Activated CD4-positive, alpha-beta T cell treated with anti-CD3 and anti-CD28 coated beads for 36 hours (primary cell): Measurements from ENCODE around the gene GRB2. TPM values are rescaled to one million over a fixed set of nuclear protein-coding genes. Genes with fewer than 3 reads are reported as not detected.
"Not testable (repeated sequence)": the region's sequence is repeated elsewhere in the genome, so short reads cannot be mapped to it uniquely, and the experiment has no call there.

ENCODE experiments used
- ATAC-seq: fragments of 200-7000 bp; cut with Tn5 transposase; one replicate; pipeline ENCODE4 v1.10.0; 2021; ENCODE audit warnings: mild to moderate bottlenecking, moderate library complexity
- CTCF ChIA-PET: fragments of 350-600 bp; sonication (Branson Sonifier 250); formaldehyde crosslinking; loops from one replicate; lab custom pipeline; 2021; ENCODE audit warnings: antibody characterized with exemption; lab: Charles Lee
- POLR2A ChIA-PET: fragments of 350-600 bp; sonication (Branson Sonifier 250); formaldehyde crosslinking; loops from one replicate; lab custom pipeline; 2021; ENCODE audit warnings: antibody characterized with exemption, inconsistent platforms; lab: Charles Lee
- DNase-seq: peaks from one replicate; pipeline ENCODE4 v3.0.0-alpha.2; 2020
- H3K27ac Mint-ChIP-seq: one replicate; pipeline ENCODE4 v1.8.0; 2021; ENCODE audit warnings: mixed read lengths
- H3K27me3 Mint-ChIP-seq: one replicate; pipeline ENCODE4 v1.8.0; 2021; ENCODE audit warnings: mixed read lengths
- H3K36me3 Mint-ChIP-seq: one replicate; pipeline ENCODE4 v1.8.0; 2021; ENCODE audit warnings: low read depth, mixed read lengths
- H3K4me1 Mint-ChIP-seq: one replicate; pipeline ENCODE4 v1.8.0; 2021; ENCODE audit warnings: mixed read lengths
- H3K4me3 Mint-ChIP-seq: one replicate; pipeline ENCODE4 v1.8.0; 2021; ENCODE audit warnings: mild to moderate bottlenecking, moderate library complexity, mixed read lengths
- H3K9me3 Mint-ChIP-seq: one replicate; pipeline ENCODE4 v1.8.0; 2021; ENCODE audit warnings: low read depth, mixed read lengths
- intact Hi-C, 2 experiments: fragments of 100-400 bp; cut with DNase I in 1 of 2; cut with micrococcal nuclease in 1 of 2; formaldehyde crosslinking; loops; one replicate each; pipeline versions ENCODE4 v1.14.2 to v1.15.1; 2022 to 2024; cut with DNase I, micrococcal nuclease
- total RNA-seq, 2 experiments: library from RNA; stranded (reverse); gene quantifications; one replicate each; pipeline ENCODE4 v1.2.3, GENCODE V29; 2021

The GRB2 gene
- total RNA-seq, 2 experiments from 2014 or later: 157 to 168 TPM

DNA sequence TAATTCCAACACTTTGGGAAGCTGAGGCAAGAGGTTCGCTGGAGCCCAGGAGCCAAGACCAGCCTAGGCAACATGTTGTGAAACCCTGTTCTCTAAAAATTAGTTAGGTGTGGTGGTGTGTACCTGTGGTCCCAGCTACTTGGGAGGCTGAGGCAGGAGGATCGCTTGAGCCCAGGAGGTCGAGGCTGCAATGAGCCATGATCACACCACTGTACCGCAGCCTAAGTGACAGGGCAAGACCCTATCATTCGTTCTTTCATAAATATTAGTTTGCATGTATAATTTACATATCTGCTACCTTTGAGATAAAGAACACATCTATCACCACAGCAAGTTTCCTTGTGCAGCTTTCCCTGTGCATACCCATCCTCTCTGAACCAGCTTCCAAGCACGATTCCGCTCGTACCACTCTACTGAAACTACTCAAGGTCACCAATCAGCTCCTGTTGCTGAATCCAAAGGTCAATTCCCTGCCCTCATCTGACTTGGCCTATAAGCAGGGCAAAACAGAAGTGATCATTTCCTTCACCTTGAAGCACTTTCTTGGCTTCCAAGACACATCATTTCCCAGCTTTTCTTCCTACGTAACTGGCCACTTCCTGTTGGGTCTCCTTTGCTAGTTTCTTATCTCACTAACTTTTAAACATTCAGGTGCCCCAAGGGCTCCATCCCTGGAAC, 49.1 kb downstream of the GRB2 start:
- Mint-ChIP-seq H3K27ac (peak overlapping the region; percentile 67), H3K36me3 (peaks cover 26% of the 10 kb centered on the region), H3K4me3 (no peak overlapping the region), H3K27me3 (no peaks in the 10 kb centered on the region), H3K4me1 (peaks cover 65% of the 10 kb centered on the region), H3K9me3 (no peaks in the 10 kb centered on the region)
- ChIA-PET POLR2A (no interaction called here), CTCF (interaction anchor here (0.6 to 1.8 kb wide), 4 partner anchors 8 to 33 kb away, joined by 3 to 5 read pairs (median 4); no protein-coding TSS in a partner anchor)
- DNase-seq (no peak), ATAC-seq (peak; percentile 54)
- intact Hi-C loops: no loop called here

DNA sequence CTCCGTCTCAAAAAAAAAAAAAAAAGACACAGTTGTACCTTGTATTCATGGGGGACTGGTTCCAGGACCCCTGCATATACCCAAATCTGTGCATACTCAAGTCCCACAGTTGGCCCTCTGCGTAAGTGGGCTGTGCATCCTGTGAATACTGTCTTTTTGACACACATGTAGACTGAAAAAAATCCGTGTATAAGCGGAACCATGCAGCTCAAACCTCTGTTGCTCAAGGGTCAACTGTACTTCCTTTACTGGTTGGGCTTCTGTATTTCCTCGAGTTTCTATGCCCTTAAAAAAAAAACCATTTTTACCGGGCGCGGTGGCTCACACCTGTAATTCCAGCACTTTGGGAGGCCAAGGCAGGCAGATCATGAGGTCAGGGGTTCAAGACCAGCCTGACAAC, 52.3 kb downstream of the GRB2 start:
- DNase-seq: no peak
- ATAC-seq: no peak
- CTCF ChIA-PET: interaction anchor here (0.6 to 1.1 kb wide), 2 partner anchors 14 to 17 kb away, joined by 4 to 5 read pairs; no protein-coding TSS in a partner anchor

DNA sequence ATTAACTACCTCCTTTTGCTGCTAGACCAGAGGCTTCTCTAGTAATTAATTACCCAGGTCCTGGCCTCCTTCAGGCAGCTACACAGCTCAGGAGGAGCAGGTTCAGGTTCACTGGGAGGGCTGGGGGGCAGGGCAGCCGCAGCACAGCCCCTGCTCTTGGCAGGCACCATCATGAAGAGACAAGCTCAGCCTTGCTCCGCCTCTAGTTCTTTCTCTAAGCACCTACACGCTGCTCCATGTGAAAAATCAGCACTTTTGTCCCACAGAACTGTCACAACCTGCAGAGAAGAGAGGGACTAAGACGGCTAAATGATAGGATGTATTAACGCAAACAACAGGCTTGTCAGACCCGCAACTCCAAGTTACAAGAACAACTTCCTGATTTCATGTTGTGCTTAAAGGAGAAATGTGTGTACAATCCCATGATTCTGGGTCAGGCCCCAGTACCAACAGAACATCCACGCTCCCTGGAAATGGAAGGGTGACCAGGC, 53.4 kb downstream of the GRB2 start:
- CTCF ChIA-PET: interaction anchor here (0.6 to 1.1 kb wide), 3 partner anchors 12 to 18 kb away, joined by 3 to 4 read pairs (median 4); no protein-coding TSS in a partner anchor
- peaks cover 75% of the 10 kb centered on the region for H3K4me1 Mint-ChIP-seq
- no peak overlapping the region for H3K27ac Mint-ChIP-seq

More for the DNA sequence above, 52.3 kb downstream of the GRB2 start:
- H3K27me3 Mint-ChIP-seq: no peaks in the 10 kb centered on the region
- peaks cover 74% of the 10 kb centered on the region for H3K4me1 Mint-ChIP-seq
- H3K9me3 Mint-ChIP-seq: no peaks in the 10 kb centered on the region
- POLR2A ChIA-PET: no interaction called here
- peaks cover 25% of the 10 kb centered on the region for H3K36me3 Mint-ChIP-seq
- no peak overlapping the region for H3K27ac Mint-ChIP-seq
- intact Hi-C loops: no loop called here
- H3K4me3 Mint-ChIP-seq: no peak overlapping the region

DNA sequence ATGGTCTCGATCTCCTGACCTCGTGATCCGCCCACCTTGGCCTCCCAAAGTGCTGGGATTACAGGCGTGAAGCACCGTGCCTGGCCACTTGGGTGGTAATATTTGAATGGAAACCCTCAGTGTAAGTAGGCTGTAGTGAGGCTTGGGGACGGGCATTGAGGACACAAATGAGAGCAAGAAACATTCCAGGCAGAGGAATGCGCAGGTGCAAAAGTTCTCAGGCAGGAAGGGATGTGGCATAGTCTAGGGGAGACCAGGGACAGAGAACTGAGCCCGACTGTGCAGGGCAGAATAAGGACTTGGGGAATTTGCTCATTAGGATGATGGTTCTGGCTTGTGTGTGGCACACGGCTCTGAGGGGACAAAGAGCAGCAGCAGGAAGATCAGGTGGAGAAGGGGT, 54.8 kb downstream of the GRB2 start:
- Mint-ChIP-seq H3K4me1 (peaks cover 79% of the 10 kb centered on the region), H3K27me3 (no peaks in the 10 kb centered on the region), H3K4me3 (no peak overlapping the region), H3K27ac (peak overlapping the region; percentile 10), H3K9me3 (no peaks in the 10 kb centered on the region), H3K36me3 (peaks cover 16% of the 10 kb centered on the region)
- CTCF ChIA-PET: interaction anchor here (0.7 to 1.2 kb wide), 2 partner anchors 13 to 111 kb away, joined by 3 read pairs; no protein-coding TSS in a partner anchor
- POLR2A ChIA-PET: interaction anchor here (0.6 kb wide), 1 partner anchor 77 kb away, joined by 4 read pairs; no protein-coding TSS in a partner anchor
- ATAC-seq (no peak), DNase-seq (no peak)
- intact Hi-C loops: no loop called here

More for the DNA sequence above, 53.4 kb downstream of the GRB2 start:
- Mint-ChIP-seq H3K27me3 (no peaks in the 10 kb centered on the region), H3K4me3 (no peak overlapping the region), H3K36me3 (peaks cover 23% of the 10 kb centered on the region), H3K9me3 (no peaks in the 10 kb centered on the region)
- intact Hi-C loops: no loop called here
- ATAC-seq (no peak), DNase-seq (no peak)
- POLR2A ChIA-PET: no interaction called here

DNA sequence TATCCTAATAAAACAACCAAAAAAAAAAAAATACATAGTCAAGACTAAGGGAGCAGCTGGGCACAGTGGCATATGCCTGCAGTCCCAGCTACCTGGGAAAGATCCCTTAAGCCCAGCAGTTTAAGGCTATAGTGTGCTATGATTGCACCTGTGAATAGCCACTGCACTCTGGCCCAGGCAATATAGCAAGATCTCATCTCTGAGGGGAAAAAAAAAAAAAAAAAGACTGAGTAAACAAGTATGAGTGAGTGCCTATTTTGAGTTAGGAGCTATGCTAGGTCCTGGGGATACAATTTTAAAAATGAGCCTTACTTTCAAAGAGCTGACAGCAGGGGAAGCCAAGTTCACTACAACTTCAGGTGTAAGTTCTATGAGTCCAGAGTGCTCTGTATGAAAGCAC, 55.4 kb downstream of the GRB2 start:
- Mint-ChIP-seq H3K9me3 (no peaks in the 10 kb centered on the region), H3K4me1 (peaks cover 82% of the 10 kb centered on the region), H3K4me3 (no peak overlapping the region), H3K27me3 (no peaks in the 10 kb centered on the region), H3K27ac (peak overlapping the region; percentile 59), H3K36me3 (peaks cover 12% of the 10 kb centered on the region)
- ATAC-seq (no peak), DNase-seq (no peak)
- ChIA-PET POLR2A (interaction anchor here (0.6 kb wide), 1 partner anchor 76 kb away, joined by 4 read pairs; no protein-coding TSS in a partner anchor), CTCF (interaction anchor here (0.5 to 2.5 kb wide), 5 partner anchors 9 to 110 kb away, joined by 3 to 7 read pairs (median 3); no protein-coding TSS in a partner anchor)
- intact Hi-C loops: no loop called here

DNA sequence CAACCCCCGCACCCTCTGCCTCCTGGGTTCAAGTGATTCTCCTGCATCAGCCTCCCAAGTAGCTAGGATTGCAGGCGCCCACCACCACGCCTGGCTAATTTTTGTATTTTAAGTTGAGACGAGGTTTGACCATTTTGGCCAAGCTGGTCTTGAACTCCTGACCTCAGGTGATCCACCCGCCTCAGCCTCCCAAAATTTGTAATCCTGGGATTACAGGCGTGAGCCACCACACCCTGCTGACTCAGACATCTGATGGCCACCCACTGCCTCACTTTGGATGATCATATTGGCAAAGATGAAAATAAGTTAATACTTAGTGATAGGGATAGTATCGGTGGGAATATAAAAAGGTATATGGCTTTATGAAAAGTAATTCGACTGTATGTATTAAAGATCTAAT, 55.9 kb downstream of the GRB2 start:
- no peaks in the 10 kb centered on the region for H3K27me3 Mint-ChIP-seq
- ATAC-seq (no peak), DNase-seq (no peak)
- POLR2A ChIA-PET: no interaction called here
- H3K4me1 Mint-ChIP-seq: peaks cover 85% of the 10 kb centered on the region
- no peak overlapping the region for H3K27ac Mint-ChIP-seq
- H3K9me3 Mint-ChIP-seq: no peaks in the 10 kb centered on the region
- intact Hi-C loops: no loop called here
- H3K36me3 Mint-ChIP-seq: peaks cover 12% of the 10 kb centered on the region
- CTCF ChIA-PET: interaction anchor here (0.5 to 2.5 kb wide), 7 partner anchors 9 to 70 kb away, joined by 3 to 7 read pairs (median 3); no protein-coding TSS in a partner anchor
- no peak overlapping the region for H3K4me3 Mint-ChIP-seq

DNA sequence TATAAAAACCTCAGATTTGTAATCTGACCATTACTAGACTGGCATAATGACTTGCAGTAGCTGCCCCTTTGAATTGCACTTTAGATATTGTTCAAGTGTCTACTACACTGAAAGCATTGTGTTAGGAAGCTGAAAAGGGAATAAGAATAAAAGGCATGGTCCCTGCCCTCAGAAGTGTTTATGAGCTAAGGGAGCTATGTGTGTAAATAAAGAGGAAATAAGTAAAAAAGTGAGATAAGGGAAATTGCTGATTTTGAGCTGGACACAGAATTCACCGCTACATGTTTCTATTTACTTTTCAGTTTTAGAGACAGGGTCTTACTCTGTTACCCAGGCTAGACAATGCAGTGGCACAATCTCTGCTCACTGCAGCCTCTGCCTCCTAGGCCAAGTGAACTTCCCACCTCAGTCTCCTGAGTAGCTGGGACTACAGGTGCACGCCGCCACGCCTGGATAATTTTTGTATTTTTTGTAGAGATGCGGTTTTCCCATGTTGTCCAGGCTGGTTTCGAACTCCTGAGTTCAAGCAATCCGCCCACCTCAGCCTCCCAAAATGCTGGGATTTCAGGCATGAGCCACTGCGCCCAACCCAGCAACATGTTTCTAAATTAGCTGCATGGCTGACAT, 57.0 kb downstream of the GRB2 start:
- ATAC-seq: no peak
- no peaks in the 10 kb centered on the region for H3K9me3 Mint-ChIP-seq
- peak overlapping the region; percentile 58 for H3K27ac Mint-ChIP-seq
- H3K27me3 Mint-ChIP-seq: no peaks in the 10 kb centered on the region
- DNase-seq: no peak
- ChIA-PET POLR2A (no interaction called here), CTCF (interaction anchor here (0.7 to 3.5 kb wide), 13 partner anchors 10 to 64 kb away, joined by 3 to 11 read pairs (median 3); partner anchors contain the start of gene SLC25A19)
- H3K4me3 Mint-ChIP-seq: no peak overlapping the region
- H3K4me1 Mint-ChIP-seq: peaks cover 90% of the 10 kb centered on the region
- H3K36me3 Mint-ChIP-seq: peaks cover 5% of the 10 kb centered on the region
- intact Hi-C loops: no loop called here

DNA sequence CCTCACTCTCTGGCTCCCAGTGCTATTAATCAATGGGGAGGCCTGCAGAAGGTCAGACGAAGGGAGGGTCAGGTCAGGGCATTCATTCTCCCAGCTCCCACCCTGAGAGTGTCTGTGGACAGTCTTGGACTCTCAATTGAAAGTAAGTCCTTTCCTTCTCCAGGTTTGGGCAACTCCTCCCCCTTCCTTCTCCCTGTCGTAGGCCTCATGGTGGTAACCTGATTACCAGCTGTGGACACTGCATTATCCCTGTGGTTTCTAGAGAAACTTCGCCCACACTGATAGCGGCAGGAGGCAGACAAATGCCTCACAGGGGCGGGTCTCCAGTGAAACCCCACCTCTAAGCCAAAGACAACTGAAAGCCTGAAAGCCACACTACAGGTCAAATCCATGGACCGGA, 58.6 kb downstream of the GRB2 start:
- ATAC-seq (peak; percentile 40), DNase-seq (peak; percentile 59)
- H3K9me3 Mint-ChIP-seq: no peaks in the 10 kb centered on the region
- peak overlapping the region; percentile 86 for H3K27ac Mint-ChIP-seq
- POLR2A ChIA-PET: interaction anchor here (0.6 kb wide), 1 partner anchor 66 kb away, joined by 4 read pairs; no protein-coding TSS in a partner anchor
- peaks cover 97% of the 10 kb centered on the region for H3K4me1 Mint-ChIP-seq
- intact Hi-C loops: loop anchor here in 1 of 2 experiments (2.0 kb wide), 2 partner anchors 16 to 58 kb away; partner anchors contain the start of gene GRB2
- CTCF ChIA-PET: interaction anchor here (0.9 to 3.5 kb wide), 3 partner anchors 9 to 12 kb away, joined by 3 to 11 read pairs (median 6); no protein-coding TSS in a partner anchor
- peaks cover 3% of the 10 kb centered on the region for H3K36me3 Mint-ChIP-seq
- peak overlapping the region; percentile 25 for H3K4me3 Mint-ChIP-seq
- no peaks in the 10 kb centered on the region for H3K27me3 Mint-ChIP-seq

DNA sequence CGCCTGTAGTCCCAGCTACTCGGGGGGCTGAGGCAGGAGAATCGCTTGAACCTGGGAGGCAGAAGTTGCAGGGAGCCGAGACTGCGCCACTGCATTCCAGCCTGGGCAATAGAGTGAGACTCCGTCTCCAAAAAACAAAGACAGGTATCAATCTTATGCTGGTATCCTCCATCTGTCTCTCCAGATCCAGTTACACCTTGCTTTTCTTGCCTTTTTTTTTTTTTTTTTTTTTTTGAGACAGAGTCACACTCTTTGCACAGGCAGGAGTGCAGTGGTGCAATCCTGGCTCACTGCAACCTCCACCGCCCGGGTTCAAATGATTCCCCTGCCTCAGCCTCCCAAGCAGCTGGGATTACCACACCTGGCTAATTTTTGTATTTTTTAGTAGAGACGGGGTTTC, 59.1 kb downstream of the GRB2 start:
- not testable (repeated sequence) for H3K27me3 Mint-ChIP-seq, H3K9me3 Mint-ChIP-seq, DNase-seq, H3K36me3 Mint-ChIP-seq
- ATAC-seq: peak; percentile 4
- Mint-ChIP-seq H3K27ac (peak overlapping the region; percentile 86), H3K4me3 (peak overlapping the region; percentile 25), H3K4me1 (peaks cover 98% of the 10 kb centered on the region)
- intact Hi-C loops: loop anchor here in 1 of 2 experiments (2.0 kb wide), 2 partner anchors 16 to 58 kb away; partner anchors contain the start of gene GRB2
- POLR2A ChIA-PET: interaction anchor here (0.5 to 1.6 kb wide), 7 partner anchors 11 to 96 kb away, joined by 3 to 7 read pairs (median 4); no protein-coding TSS in a partner anchor
- CTCF ChIA-PET: interaction anchor here (0.6 to 3.5 kb wide), 9 partner anchors 9 to 66 kb away, joined by 3 to 13 read pairs (median 3); no protein-coding TSS in a partner anchor

DNA sequence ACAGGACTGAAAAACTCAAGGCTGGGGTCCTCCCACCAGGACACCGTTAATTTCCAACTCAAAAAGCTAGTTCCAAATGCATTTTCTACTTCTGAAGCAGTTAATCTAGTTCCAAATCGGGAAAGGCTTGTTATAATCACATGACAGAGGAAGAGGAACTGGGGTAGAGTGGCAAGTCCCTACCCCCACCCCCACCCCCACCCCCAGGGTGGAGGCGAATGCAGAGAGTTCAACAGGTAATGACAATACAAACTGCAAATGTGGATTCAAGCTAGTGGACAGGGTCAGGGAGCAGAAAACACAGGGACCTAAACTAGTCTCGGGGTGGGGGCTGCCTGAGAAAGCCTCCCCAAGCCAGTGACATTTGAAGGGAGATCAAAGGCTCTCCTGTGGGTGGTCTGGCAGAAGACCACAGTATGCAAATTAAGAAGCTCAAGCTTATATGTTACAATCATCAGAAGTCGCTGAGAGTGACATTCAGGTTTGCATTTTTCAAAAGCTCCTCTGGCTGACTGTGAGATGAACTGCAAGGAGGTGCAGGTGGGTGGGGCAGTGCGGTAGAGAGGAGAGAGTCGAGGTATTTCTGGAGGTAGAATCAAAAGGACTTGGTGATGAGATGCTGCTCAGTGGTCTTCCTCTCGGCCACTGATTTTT, 59.8 kb downstream of the GRB2 start:
- Mint-ChIP-seq H3K27me3 (no peaks in the 10 kb centered on the region), H3K27ac (peak overlapping the region; percentile 90), H3K4me1 (peaks cover 97% of the 10 kb centered on the region), H3K36me3 (peaks cover 5% of the 10 kb centered on the region), H3K4me3 (peak overlapping the region; percentile 60), H3K9me3 (no peaks in the 10 kb centered on the region)
- intact Hi-C loops: loop anchor here in 1 of 2 experiments (2.0 kb wide), 3 partner anchors 17 to 59 kb away; partner anchors contain the start of gene GRB2
- peak; percentile 74 for DNase-seq
- ChIA-PET CTCF (interaction anchor here (0.6 to 3.5 kb wide), 12 partner anchors 8 to 67 kb away, joined by 3 to 13 read pairs (median 3); no protein-coding TSS in a partner anchor), POLR2A (interaction anchor here (0.5 to 1.6 kb wide), 8 partner anchors 10 to 96 kb away, joined by 3 to 7 read pairs (median 4); no protein-coding TSS in a partner anchor)
- ATAC-seq: peak; percentile 58
